RPMI8226 (cell line): Measurements from ENCODE around the gene ACOXL.
A peak's percentile ranks its signal among the peaks of the same experiment; 100 is the strongest.

ENCODE experiments used
- DNase-seq: peaks from one replicate; pipeline ENCODE4 v3.0.0-alpha.2; 2015

Gene ACOXL

GRCh38 chr2:110799376-110799775 lies 67.0 kb downstream of the ACOXL start:
- no peak for DNase-seq

GRCh38 chr2:110800611-110801402 lies 68.4 kb downstream of the ACOXL start:
- DNase-seq, result no peak

GRCh38 chr2:110802208-110802932 lies 70.0 kb downstream of the ACOXL start:
- DNase-seq, result no peak

GRCh38 chr2:110804433-110804832 lies 72.1 kb downstream of the ACOXL start:
- DNase-seq, result no peak

- DNase-seq, result no peak
These were observed 72.5 kb downstream of the ACOXL start for GRCh38 chr2:110804915-110805314.

- no peak for DNase-seq
These were observed 73.6 kb downstream of the ACOXL start for GRCh38 chr2:110805894-110806452.

- DNase-seq, result no peak
These were observed 75.1 kb downstream of the ACOXL start for GRCh38 chr2:110807522-110807921.

- DNase-seq, result no peak
These were observed 78.0 kb downstream of the ACOXL start for GRCh38 chr2:110810404-110810803.

GRCh38 chr2:110812726-110813645 lies 80.6 kb downstream of the ACOXL start:
- DNase-seq, result no peak

- no peak for DNase-seq
These were observed 81.5 kb downstream of the ACOXL start for GRCh38 chr2:110813896-110814295.

GRCh38 chr2:110815938-110816337 lies 83.6 kb downstream of the ACOXL start:
- no peak for DNase-seq

GRCh38 chr2:110816404-110817365 lies 84.3 kb downstream of the ACOXL start:
- DNase-seq, result peak; percentile 54

- peak; percentile 24 for DNase-seq
These were observed 86.6 kb downstream of the ACOXL start for GRCh38 chr2:110818767-110819481.

GRCh38 chr2:110819711-110820110 lies 87.3 kb downstream of the ACOXL start:
- DNase-seq, result peak; percentile 26

GRCh38 chr2:110820128-110820527 lies 87.8 kb downstream of the ACOXL start:
- peak; percentile 81 for DNase-seq

- no peak for DNase-seq
These were observed 90.8 kb downstream of the ACOXL start for GRCh38 chr2:110823165-110823564.

- no peak for DNase-seq
These were observed 95.1 kb downstream of the ACOXL start for GRCh38 chr2:110827511-110827910.

GRCh38 chr2:110828330-110828729 lies 96.0 kb downstream of the ACOXL start:
- no peak for DNase-seq

- no peak for DNase-seq
These were observed 97.2 kb downstream of the ACOXL start for GRCh38 chr2:110829413-110830146.

GRCh38 chr2:110832740-110833139 lies 100.4 kb downstream of the ACOXL start:
- peak; percentile 18 for DNase-seq
